HUDEP-2 (cell line): ENCODE data around the gene ELF3.
"Not testable (repeated sequence)": the region's sequence is repeated elsewhere in the genome, so short reads cannot be mapped to it uniquely, and the experiment has no call there.

Experiments
- DNase-seq, 76 experiments: peaks; one replicate each; lab custom pipeline; 2025; ENCODE audit not compliant: unreplicated experiment in 76 of 76; lab: John Stamatoyannopoulos, UW

ELF3 gene

GRCh38 chr1:202062636-202063035, 52.2 kb downstream of the ELF3 start:
- not testable (repeated sequence) for DNase-seq

- DNase-seq: no peak
Measured at GRCh38 chr1:202063093-202063492, 52.7 kb downstream of the ELF3 start.

GRCh38 chr1:202064889-202065312, 54.5 kb downstream of the ELF3 start:
- not testable (repeated sequence) for DNase-seq
